GM19035 (cell line): ENCODE data around the gene DYNLT4.
A peak's percentile ranks its signal among the peaks of the same experiment; 100 is the strongest.
"Not testable (repeated sequence)": the region's sequence is repeated elsewhere in the genome, so short reads cannot be mapped to it uniquely, and the experiment has no call there.

Experiments used
- ATAC-seq: cut with Tn5 transposase; IDR thresholded peaks from one replicate; pipeline ENCODE4 v1.9.1; 2021; ENCODE audit not compliant: unreplicated experiment

DYNLT4 gene

DNA sequence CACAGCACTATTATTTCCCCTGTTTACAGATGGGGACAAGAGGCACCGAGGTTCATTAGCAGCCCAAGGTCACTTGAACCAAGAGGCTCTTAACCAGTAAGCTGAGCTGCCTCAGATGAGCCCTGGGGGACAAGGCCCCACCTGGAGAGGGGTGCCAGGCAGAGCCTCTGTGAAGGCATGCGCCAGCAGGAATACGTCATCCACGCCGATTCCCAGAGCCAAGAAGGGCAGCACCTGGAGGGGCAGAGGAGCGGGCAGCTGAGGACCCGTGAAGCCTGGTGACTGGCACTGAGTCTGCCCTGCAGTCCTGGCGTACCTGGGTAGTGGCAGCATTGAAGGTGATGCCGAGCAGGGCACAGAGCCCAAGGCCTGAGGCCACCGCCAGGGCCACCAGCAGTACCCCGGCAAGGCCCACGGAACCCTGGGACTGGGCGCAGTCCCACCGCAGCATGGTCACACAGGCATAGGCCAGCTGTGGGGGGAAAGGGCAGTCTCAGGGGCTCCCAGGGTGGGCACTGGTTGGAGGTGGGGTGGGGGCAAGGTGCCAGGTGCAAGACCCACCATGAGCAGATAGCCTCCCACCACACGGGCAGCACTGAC lies 21.8 kb upstream of the DYNLT4 start:
- ATAC-seq: no peak

DNA sequence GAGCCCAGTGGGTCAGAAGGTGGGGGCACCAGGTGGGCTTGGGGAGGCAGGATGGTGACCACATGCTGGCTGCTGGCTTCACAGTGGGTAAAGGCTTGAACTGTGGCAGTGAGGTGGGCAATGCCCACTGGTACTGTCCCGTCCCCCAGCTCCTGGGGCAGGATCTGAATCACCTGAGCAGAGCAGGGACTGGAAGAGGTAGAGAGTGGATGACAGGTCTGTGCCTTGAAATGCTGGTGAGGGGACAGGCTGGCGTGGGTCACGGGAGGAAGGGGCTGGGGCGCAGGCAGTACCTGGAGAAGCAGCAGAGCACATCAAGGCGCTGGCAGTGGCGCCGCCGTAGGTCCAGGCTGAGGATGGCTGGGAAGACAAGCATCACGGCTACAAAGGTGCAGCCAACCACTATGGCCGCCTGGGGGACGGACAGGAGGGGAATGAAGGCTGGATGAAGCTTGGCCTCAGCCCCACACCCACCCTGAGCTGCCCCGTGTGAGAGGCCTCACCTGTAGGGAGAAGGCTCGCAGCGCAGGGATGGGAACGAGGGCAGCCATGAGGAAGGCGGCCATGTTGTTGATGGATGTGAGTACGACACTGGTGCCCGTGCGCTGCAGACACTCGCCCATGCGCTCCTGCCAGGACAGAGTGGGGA lies 21.0 kb upstream of the DYNLT4 start:
- no peak for ATAC-seq

- no peak for ATAC-seq
These were observed 20.2 kb upstream of the DYNLT4 start for GRCh38 chr1:44827197-44828002.

- no peak for ATAC-seq
These were observed 19.4 kb upstream of the DYNLT4 start for GRCh38 chr1:44826375-44827196.

- not testable (repeated sequence) for ATAC-seq
These were observed 17.2 kb upstream of the DYNLT4 start for GRCh38 chr1:44824392-44824791.

DNA sequence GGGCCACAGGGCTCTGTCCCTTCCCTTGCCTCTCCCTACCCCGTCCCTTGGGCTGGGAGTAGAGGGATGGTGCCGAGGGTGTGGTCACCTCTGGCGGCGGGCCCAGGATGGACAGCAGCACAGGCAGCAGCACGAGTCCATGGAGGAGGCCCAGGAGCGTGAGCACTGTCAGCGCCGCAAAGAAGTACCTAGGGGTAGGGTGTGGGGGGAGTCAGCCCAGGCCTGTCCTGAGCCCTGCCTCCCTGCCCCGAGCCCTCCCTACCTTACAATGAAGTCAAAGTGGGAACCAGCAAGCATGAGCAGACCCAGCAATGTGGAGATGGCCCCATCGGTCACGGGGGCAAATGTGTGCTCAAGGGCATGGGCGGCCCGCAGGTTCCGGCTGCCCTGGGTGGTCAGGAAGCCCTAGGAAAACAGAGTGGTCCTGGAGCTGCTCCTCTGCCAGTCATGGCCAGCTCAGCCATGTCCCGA lies 15.9 kb upstream of the DYNLT4 start:
- ATAC-seq: no peak

GRCh38 chr1:44822131-44822701 lies 15.1 kb upstream of the DYNLT4 start:
- ATAC-seq: no peak

GRCh38 chr1:44821240-44821715 lies 14.1 kb upstream of the DYNLT4 start:
- ATAC-seq: no peak

DNA sequence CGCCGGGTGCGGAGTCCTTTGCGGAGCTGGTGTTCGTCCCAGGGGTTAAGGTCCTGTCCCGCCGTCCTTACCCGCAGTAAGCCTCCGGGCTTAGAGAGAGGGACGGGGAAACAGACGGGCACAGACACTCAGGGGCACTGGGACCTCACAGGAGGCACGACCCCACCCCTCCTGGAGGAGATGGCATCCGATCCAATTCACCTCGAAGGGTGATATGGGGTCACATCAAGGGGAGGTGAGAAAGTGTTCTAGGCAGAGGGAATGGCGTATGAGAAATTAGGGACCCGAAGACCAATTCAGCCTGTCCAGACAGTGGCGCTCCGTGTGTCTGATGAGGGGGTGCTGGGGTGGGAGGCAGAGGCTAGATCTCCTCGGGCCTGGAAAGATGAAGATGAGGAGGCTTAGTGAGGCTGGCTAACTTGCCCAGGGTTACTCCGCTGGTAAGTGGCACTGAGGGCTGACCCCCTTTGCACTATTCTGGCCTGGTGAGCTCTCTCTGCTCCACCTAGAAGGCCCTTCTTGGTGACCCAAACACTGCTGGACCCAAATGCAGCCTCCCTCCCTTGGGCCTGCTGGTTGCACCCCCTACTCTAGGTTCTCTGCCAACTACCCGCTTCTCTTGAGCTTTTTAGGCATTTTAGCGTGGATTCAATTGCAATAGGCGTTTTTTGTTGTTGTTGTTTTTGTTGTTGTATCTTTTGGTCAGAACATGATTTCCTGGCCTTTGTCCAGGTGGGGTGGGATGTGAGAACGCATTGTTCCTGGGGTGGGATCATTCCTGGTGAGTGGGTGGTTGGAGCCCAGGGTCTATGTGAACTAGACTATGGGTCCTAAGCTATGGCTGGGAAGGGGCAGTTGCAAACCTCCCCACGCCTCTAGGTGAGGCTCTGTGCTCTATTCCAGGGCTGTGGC lies 13.4 kb upstream of the DYNLT4 start:
- no peak for ATAC-seq

GRCh38 chr1:44819608-44820327 lies 12.6 kb upstream of the DYNLT4 start:
- peak; percentile 81 for ATAC-seq

- no peak for ATAC-seq
These were observed 12.1 kb upstream of the DYNLT4 start for GRCh38 chr1:44819196-44819607.

DNA sequence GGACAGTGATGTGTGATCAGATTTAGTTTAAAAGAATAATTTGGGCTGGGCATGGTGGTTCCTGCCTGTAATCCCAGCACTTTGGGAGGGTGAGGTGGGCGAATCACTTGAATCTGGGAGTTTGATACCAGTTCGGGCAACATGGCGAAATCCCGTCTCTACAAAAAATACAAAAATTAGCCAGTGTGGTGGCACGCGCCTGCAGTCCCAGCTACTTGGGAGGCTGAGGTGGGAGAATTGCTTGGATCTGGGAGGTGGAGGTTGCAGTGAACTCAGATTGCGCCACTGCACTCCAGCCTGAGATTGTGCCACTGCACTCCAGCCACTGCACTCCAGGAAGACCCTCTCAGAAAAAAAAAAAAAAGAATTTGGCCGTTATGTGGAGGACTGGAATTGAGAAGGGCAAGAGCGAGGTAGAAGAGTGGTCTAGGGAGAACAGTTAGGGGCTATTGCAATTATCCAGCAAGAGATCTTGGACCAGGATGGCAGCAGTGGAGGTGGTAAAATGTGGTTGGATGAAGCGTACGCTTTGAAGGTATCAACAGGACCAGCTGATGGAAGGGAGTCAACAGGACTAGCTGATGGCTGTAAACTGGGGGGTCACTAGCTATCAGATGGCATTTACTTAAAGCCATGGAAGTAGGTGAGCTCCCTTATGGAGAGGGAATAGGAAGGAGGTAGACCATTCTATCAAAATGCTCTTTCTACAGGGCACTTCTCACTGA lies 10.8 kb upstream of the DYNLT4 start:
- ATAC-seq: no peak

DNA sequence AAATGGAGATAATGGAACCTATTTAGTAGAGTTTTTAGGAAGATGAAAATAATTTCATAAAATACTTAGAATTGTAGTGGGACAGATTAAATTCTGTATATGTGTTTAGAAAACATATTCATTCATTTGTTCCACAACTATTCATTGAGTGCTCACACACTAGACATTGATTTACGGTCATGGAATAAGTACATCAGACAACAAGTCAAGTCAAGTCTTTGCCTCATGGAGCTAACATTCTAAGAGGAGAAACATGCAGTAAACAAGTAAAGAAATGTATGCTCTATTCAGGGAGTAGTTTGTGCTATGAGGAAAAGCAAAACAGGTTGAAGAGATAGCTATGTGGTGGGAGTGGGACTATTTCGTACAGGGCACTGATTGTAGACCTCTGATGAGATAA lies 10.2 kb upstream of the DYNLT4 start:
- ATAC-seq: no peak

DNA sequence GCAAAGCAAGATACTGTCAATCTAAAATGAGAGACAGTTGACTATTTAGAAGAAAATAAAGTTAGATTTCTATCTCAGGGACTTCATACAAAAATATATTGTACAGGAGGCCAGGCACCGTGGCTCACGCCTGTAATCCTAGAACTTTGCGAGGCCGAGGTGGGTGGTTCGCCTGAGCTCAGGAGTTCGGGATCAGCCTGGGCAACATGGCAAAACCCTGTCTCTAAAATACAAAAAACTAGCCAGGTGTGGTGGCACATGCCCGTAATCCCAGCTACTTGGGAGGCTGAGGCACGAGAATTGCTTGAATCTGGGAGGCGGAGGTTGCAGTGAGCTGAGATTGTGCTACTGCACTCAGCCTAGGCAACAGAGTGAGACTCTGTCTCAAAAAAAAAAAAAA lies 8.8 kb upstream of the DYNLT4 start:
- ATAC-seq: not testable (repeated sequence)

DNA sequence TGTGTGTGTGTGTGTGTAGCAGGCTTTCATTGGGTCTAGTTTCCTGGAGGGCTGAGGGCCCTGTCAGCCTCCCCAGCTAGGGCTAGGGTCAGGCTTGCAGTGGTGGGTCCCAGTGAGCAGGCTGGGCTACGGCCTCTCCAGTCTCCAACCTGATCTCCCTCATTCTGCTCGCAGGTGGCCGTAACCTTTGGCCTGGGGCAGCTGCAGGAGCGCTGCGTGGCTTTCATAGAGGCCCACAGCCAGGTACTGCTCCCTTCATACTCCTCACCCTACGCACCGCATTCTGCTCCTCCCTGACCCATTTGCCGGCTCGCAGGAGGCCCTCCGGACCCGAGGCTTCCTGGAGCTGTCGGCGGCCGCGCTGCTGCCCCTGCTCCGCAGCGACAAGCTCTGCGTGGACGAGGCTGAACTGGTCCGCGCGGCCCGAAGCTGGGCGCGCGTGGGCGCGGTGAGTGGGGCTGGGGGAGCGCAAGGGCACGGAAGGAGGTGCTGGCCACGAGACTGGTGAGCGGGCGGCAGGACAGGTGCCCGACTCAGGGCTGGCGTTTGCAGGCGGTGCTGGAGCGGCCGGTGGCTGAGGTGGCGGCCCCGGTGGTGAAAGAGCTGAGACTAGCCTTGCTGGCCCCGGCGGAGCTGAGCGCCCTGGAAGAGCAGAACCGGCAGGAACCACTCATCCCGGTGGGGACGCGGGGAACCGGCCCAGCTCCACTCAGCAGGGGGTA lies 5.8 kb upstream of the DYNLT4 start:
- ATAC-seq: no peak

GRCh38 chr1:44811234-44811633 lies 4.1 kb upstream of the DYNLT4 start:
- ATAC-seq: no peak

GRCh38 chr1:44810762-44811105 lies 3.6 kb upstream of the DYNLT4 start:
- ATAC-seq: not testable (repeated sequence)
